H1 (cell line): ENCODE data around the gene DISC1.

Source experiments
- TF ChIP-seq, protein P1 (sequence below): IDR thresholded peaks from 2 replicates; pipeline ENCODE4 v1.6.1; 2012; ENCODE audit warnings: inconsistent platforms
- TF ChIP-seq, protein P2 (sequence below), 3 experiments: IDR thresholded peaks; 1 replicate in 2 of 3; 2 replicates in 1 of 3; pipeline versions ENCODE4 v1.5.1 to v1.6.1; 2011; ENCODE audit warnings: low read length in 3 of 3, mild to moderate bottlenecking in 3 of 3, inconsistent platforms in 2 of 3, low read depth in 1 of 3, moderate library complexity in 1 of 3; ENCODE audit not compliant: insufficient read depth in 1 of 3; ENCODE audit errors: control extremely low read depth in 1 of 3

DNA sequence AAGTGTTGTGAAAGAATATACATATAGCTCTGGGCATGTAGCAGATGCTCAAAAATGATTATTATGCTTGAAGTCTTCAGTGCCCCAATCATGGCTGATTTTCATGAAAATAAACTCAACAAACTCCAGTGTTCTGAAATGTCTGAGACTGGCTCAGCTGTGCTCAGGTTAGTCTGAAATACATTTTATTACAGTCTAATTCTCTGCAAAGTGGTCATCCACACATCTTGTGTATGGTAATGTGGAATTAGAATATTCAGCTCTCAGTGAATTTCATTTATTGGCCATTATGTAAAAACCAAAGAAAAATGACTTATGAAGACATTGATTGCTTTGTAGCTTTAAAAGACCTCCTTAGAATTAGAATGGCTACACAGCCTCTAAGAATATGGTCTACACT, 109.9 kb downstream of the DISC1 start:
- TF ChIP-seq, protein P1, sequence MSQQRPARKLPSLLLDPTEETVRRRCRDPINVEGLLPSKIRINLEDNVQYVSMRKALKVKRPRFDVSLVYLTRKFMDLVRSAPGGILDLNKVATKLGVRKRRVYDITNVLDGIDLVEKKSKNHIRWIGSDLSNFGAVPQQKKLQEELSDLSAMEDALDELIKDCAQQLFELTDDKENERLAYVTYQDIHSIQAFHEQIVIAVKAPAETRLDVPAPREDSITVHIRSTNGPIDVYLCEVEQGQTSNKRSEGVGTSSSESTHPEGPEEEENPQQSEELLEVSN: no peak
- TF ChIP-seq, protein P2, sequence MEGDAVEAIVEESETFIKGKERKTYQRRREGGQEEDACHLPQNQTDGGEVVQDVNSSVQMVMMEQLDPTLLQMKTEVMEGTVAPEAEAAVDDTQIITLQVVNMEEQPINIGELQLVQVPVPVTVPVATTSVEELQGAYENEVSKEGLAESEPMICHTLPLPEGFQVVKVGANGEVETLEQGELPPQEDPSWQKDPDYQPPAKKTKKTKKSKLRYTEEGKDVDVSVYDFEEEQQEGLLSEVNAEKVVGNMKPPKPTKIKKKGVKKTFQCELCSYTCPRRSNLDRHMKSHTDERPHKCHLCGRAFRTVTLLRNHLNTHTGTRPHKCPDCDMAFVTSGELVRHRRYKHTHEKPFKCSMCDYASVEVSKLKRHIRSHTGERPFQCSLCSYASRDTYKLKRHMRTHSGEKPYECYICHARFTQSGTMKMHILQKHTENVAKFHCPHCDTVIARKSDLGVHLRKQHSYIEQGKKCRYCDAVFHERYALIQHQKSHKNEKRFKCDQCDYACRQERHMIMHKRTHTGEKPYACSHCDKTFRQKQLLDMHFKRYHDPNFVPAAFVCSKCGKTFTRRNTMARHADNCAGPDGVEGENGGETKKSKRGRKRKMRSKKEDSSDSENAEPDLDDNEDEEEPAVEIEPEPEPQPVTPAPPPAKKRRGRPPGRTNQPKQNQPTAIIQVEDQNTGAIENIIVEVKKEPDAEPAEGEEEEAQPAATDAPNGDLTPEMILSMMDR (IDR thresholded peaks at IDR 0.05; ENCODE audit: control extremely low read depth in 1 of 3, insufficient read depth in 1 of 3, low read depth in 1 of 3, low read length in 3 of 3): no peak
